ENCODE results near the gene ATG10.
"Not testable (repeated sequence)": the region's sequence is repeated elsewhere in the genome, so short reads cannot be mapped to it uniquely, and the experiment has no call there.

The ATG10 gene

GRCh38 chr5:82129723-82130285 lies 158.0 kb downstream of the ATG10 start:
- no peak for DNase-seq (ENCODE audit: low read depth)

- no peak for DNase-seq (ENCODE audit: low read depth)
These were observed 158.8 kb downstream of the ATG10 start for GRCh38 chr5:82130602-82131001.

- DNase-seq (ENCODE audit: low read depth): no peak
These were observed 165.4 kb downstream of the ATG10 start for GRCh38 chr5:82137205-82137604.

GRCh38 chr5:82139837-82140236 lies 168.0 kb downstream of the ATG10 start:
- DNase-seq (ENCODE audit: low read depth): not testable (repeated sequence)

- no peak for DNase-seq (ENCODE audit: low read depth)
These were observed 170.5 kb downstream of the ATG10 start for GRCh38 chr5:82142217-82142841.

GRCh38 chr5:82142928-82143577 lies 171.2 kb downstream of the ATG10 start:
- no peak for DNase-seq (ENCODE audit: low read depth)

DNA sequence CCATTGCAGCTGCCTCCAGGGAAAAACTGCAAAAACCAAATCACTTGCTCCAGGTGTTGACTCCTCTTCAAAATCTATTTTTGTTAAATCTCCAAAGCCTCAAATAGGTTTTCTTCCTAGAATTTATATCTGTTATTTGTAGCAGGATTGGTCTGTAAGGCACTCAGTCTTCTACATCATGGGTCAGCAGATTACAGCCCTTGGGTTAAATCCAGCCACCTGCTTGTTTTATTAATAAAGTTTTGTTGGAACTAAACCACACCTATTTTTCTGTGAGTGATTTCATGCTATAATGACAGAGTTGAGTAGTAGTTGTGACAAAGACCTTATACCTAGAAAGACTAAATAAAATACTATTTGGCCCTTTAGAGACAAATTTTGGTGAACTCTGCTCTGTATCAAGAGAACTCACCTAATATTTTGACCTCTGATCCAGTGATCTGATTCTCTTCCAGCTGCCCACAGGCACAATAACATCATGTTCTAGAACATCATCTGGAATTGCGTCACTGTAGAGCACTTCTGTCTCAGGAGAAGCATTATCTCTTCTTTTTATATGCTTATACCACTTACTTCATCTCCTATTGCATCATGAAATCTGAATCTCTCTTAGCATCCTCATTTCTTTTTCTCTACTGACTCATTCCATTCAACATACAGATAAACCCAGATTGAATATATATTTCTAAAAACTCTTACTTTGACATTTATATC lies 176.2 kb downstream of the ATG10 start:
- DNase-seq (ENCODE audit: low read depth): peak; percentile 41

DNA sequence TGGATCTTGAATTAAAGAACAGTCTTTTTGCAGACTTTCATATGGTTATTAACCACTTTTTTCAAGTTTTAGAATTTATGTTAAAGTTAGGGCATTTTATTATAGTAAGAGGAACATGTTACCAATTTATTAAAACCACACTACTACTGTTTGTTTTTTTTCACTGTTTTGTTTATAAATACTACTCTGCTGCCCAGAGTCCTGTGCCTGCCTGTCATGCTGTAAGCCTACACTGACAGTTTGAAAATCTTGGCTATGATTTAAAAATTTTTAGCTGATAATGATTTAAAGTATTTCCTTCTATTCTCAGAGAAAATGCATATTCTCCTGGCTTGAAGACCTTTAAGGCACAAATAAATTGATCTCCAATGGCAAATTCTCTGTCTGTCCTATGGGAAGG lies 177.6 kb downstream of the ATG10 start:
- no peak for DNase-seq (ENCODE audit: low read depth)

DNA sequence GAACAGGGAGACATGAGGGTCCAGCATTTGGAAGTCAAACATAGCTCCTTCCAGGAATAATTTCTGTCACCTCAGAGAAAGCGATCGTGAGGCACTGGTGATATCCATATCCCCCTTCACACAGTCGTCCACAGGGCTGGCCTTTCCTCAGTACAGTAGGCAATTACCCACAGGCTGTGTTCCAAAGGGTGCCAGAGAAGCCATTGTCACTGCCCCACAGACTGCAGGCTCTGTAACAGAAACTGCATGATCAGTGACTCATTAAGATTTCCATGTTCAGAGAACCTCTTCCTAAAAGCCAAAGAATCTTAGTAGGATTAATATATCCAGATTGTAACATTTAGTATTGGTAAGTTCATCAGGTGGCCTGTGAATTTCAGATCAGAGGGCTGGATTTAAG lies 178.7 kb downstream of the ATG10 start:
- no peak for DNase-seq (ENCODE audit: low read depth)

GRCh38 chr5:82151204-82151603 lies 179.4 kb downstream of the ATG10 start:
- no peak for DNase-seq (ENCODE audit: low read depth)

DNA sequence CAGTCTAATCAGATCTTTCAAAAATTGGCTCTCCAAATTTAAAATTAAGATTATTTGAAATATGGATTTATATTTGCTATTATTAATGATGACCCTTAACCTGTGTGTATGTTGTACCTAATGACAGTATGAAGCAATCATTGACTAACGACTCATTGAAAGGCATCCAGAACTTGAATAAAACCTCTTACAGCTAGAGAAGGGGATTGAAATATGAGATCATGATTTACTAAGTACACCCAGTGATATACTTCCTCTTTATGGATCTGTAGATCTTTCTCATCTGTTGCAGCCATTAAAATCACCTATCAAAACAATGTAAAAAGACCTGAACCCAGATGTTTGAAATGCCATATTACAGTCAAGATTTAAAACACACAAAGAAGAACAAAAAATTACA lies 179.8 kb downstream of the ATG10 start:
- no peak for DNase-seq (ENCODE audit: low read depth)

DNA sequence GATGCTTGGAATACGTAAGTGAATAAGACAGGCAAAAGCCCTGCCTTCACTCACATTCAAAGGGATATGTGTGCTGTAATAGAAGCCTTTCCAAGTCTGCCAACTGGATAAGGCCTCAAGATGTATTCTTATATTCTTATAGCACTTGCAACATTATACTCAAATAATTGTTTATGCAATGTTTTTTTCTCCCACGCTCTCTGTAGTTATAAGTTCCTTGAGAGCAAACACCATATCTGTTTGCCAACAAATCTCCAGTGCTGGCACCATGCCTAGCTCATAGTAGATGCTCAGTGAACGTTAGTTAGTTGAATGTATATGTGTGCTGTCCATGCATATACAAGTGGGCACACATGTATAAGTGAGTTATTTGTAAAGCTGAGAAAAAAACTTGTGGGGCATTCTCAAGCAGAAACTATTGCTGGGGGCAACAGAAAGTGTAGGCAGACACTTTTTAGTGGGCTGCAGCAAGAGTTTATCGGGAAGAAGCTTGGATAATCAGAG lies 181.2 kb downstream of the ATG10 start:
- DNase-seq (ENCODE audit: low read depth): no peak

DNA sequence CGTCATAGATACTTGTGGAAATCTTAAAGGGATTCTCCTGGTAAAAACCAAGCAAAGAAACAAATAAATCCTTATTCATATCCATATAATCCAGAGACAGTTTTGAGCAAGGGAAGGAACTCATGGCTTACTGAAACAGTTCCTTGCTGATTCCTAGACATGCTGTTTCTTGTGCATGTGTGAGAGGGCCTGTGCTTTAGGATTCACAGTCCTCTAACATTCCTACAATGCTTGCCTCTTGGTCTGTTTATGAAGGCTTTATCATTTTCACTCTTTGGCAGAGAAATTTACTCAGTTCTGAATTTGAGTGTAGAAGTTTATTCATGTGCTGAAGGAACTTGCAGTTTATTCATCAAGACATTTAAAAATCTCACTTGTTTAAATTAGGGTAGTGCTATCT lies 183.0 kb downstream of the ATG10 start:
- no peak for DNase-seq (ENCODE audit: low read depth)

DNA sequence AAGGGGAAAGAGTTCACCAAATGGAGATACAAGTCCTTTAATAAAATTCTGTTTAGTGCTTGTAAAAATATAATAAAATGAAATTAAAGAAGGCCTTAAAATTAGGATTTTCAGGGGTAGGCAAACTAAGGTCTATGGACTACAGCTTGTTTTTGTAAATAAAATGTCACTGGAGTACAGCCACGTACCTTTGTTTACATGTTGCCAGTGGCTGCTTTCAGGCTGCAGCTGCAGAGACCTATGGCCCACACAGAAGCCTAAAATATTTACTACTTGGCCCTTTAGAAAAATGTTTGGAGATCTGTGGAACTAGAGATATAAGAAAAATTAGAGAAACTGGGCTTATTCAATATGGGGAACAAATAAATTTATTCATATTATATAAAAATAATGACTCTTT lies 183.5 kb downstream of the ATG10 start:
- DNase-seq (ENCODE audit: low read depth): no peak

- no peak for DNase-seq (ENCODE audit: low read depth)
These were observed 185.1 kb downstream of the ATG10 start for GRCh38 chr5:82156874-82157273.

DNA sequence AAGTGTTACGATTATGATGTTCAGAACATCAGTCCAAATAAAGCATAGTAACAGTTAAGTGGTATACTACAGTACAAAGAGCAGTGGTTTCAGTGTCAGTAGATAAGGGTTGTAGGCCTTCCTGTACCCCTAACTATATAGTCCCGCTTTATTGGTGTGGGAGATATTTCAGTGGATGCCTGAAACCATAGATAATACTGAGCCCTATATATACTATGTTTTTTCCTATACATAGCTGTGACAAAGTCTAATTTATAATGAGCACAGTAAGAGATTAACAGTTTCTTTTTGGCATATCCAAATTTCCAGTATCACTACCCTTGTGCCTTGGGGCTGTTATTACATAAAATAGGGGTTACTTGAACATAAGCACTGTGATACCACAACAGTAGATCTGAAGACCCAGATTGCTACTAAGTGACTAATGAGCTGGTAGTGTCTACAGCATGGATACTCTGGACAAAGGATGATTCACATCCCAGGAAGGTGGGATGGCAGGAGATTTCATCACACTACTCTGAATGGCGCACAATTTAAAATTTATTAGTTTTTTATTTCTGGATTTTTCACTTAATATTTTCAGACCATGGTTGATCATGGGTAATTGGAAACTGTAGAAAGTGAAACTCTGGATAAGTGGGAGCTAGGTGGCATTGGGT lies 187.1 kb downstream of the ATG10 start:
- DNase-seq (ENCODE audit: low read depth): peak; percentile 55

DNA sequence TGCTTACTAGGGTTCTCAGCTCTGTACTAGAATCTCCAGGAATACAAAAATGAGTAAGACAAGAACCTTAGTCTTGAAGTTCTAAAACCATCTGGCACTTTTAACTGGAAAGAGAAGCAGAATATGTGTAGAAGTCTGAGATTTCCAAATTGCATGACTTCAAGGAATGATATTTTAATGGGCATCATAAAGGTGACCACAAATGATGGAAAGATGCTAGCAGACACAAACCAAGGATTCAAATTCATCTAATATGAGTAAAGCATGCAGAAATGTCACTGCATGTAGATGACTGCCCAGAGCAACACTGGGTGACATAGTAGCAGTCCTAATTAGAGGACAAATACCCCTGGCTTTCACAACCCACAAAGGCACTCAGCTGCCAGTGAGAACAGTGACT lies 189.1 kb downstream of the ATG10 start:
- no peak for DNase-seq (ENCODE audit: low read depth)

DNA sequence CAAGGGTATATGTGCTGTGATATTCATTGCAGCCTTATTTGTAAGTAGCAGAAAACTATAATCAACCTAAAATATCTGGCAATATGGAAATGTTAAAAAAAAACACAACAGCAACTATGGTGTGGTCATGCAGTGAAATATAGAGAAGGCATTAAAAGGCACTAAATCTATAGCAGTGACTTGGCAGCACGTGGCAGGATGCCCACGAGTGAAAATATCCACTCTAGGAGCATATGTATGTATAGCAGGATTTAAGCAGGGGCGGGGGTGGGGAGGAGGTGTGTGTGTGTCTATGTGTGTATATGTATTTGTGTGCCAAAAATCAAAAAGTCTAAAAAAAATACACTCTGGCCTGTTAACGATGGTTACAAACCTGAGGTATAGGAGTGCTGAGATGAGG lies 190.8 kb downstream of the ATG10 start:
- no peak for DNase-seq (ENCODE audit: low read depth)

DNA sequence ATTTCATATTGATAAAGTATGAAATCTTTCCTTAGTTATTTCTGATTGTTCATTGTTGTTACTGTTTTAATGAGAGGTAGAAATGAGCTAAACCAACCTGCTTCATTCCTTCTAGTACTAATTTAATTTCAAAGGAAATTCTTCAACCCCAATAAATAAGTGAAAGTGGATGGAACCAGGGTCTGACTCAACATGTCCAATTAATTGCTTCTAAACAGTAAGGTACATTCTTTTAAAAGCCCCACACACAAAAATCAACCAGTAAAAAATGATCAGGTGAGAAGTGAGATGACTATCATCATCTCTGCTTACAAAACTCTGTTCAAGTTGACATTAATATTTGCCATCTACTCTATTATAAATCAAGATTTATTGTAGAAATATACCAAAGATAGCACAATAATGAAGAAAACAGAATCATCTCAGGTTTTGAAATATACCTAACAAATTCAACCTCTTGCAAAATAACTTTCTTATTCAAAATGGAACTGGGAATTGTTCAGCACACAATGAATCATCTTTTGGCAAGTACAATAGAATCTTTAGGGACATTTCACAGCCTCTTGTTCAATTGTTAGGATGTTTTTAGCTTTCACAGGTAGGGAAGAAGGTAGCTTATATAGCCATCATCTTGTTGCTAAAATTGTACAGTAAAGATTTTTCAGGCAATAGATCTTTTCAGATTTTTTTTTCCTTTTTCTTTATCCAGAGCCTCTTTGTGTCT lies 191.8 kb downstream of the ATG10 start:
- DNase-seq (ENCODE audit: low read depth): no peak

DNA sequence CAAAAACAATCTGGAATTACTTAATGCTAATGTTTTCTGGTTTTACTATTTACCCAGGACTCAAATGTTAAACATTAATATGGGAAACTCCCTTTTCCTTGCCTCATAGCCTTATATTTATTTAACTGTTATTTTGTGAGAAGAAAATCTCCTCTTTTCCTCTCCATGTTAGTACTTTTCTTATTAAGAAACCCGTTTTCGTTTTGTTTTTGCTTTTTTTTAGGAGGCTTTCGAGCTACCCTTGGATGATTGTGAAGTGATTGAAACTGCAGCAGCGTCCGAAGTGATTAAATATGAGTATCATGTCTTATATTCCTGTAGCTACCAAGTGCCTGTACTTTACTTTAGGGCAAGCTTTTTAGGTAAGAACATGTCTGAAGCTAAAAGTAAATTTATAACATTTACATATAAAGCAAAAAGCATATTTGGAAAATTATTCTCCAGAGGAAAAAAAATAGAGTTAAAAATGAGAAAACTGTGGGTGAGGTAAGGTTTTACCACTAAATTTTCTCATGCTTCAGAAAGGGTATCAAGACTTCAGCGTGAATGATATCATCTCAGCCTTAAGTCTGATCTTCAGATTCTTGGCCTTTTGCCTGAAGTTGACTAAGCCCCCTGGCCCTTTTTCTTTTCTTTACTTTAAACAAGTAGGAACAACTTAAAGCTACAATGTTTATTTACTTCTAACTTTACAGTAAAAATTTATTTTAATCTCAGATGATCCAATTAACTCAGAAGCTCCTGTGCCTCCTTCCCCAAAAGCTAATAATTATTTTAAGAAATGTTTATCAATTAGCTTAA lies 192.6 kb downstream of the ATG10 start:
- peak; percentile 83 for DNase-seq (ENCODE audit: low read depth)

Data from non-pigmented ciliary epithelial cell (primary cell).